SK-N-DZ (cell line): ENCODE data around the gene PARP14.
"Not testable (repeated sequence)": the region's sequence is repeated elsewhere in the genome, so short reads cannot be mapped to it uniquely, and the experiment has no call there.

ENCODE experiments used
- DNase-seq: peaks from one replicate; pipeline ENCODE4 v3.0.0-alpha.2; 2015; ENCODE audit warnings: low spot score

The PARP14 gene

DNA sequence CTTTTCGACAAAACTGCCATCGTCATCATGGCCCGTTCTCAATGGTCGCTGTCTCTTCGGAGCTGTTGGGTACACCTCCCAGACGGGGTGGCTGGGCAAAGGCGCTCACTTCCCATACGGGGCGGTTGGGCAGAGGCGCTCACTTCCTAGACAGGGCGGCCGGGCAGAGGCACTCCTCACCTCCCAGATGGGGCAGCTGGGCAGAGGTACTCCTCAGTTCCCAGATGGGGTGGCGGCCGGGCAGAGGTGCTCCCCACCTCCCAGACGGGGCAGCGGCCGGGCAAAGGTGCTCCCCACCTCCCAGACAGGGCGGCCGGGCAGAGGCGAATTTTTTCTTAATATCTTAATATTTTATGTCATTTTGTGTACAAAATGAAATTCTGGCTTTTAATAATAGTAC lies 44.5 kb downstream of the PARP14 start:
- DNase-seq: no peak

GRCh38 chr3:122727294-122727693 lies 46.7 kb downstream of the PARP14 start:
- DNase-seq: no peak

- no peak for DNase-seq
Observed at GRCh38 chr3:122727766-122728165, 47.1 kb downstream of the PARP14 start.

- peak; percentile 80 for DNase-seq
Observed at GRCh38 chr3:122728186-122728585, 47.5 kb downstream of the PARP14 start.

DNA sequence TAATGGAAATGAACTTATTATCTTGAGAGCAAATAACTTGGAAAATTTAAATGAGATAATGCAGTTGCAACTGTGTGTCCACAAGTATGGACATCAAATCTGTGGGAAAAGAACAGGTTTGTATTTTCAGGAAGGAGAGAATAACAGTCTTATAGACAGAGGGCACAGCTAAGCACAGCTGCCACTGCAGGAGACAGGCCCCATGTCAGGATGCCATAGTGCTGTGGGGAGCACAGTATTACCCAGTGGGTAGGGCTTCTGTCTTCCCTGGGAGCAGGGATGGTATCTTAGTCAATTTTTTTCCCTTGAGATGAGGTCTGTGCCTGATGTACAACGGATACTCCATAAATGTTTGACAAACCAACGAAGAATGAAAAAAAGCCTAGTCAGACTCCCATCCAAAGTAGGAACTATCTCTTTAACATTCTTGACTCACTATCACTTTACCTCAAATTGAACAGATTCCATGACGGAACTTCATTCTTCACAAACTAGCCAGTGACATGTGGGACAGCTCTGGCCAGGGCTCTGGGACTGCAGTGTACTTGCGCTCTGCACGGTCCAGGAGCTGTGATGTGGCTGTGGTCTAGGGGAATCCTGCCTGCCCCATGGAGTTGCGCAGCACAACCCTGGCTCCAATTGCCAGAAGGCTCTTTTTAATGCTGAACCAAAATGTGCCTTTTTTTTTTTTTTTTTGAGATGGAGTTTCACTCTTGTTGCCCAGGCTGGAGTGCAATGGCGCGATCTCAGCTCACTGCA lies 48.3 kb downstream of the PARP14 start:
- DNase-seq: no peak

GRCh38 chr3:122730240-122730639 lies 49.6 kb downstream of the PARP14 start:
- no peak for DNase-seq

DNA sequence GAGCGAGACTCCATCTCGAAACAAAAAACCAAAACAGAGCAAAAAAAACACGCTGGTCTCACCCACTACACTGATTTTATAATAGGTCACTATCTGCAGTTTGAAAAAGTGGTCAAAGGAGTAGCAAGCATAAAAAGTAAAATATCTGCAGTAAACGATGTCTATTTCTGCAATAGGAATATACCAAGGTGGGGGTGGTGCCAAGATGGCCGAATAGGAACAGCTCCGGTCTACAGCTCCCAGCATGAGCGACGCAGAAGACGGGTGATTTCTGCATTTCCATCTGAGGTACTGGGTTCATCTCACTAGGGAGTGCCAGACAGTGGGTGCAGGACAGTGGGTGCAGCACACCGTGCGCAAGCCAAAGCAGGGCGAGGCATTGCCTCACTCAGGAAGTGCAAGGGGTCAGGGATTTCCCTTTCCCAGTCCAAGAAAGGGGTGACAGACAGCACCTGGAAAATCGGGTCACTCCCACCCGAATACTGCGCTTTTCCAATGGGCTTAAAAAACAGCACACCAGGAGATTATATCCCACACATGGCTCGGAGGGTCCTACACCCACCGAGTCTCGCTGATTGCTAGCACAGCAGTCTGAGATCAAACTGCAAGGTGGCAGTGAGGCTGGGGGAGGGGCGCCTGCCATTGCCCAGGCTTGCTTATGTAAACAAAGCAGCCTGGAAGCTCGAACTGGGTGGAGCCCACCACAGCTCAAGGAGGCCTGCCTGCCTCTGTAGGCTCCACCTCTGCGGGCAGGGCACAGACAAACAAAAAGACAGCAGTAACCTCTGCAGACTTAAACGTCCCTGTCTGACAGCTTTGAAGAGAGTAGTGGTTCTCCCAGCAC lies 52.3 kb downstream of the PARP14 start:
- DNase-seq: not testable (repeated sequence)

- no peak for DNase-seq
Observed at GRCh38 chr3:122739172-122739571, 58.5 kb downstream of the PARP14 start.

GRCh38 chr3:122742234-122742633 lies 61.6 kb downstream of the PARP14 start:
- DNase-seq: no peak

- no peak for DNase-seq
Observed at GRCh38 chr3:122743581-122744120, 63.0 kb downstream of the PARP14 start.

- no peak for DNase-seq
Observed at GRCh38 chr3:122745369-122746021, 64.9 kb downstream of the PARP14 start.

- DNase-seq: not testable (repeated sequence)
Observed at GRCh38 chr3:122747295-122747694, 66.7 kb downstream of the PARP14 start.

DNA sequence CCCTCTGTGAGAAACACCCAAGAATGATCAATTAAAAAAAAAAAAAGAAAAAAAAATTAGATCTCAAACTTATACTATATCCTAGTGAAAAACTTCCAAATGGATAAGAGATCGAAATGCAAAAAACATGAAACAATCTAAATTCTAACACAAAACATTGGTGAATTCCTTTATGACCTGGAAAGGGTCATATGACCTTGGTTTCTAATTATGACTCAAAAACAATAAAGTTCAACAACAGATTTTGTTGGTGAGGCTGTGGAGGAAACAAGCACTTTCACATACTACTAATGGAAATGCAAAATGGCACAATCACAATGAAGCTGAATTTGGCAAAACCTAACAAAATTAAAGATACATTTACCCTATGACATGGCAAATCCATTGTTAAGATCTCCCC lies 67.7 kb downstream of the PARP14 start:
- no peak for DNase-seq

DNA sequence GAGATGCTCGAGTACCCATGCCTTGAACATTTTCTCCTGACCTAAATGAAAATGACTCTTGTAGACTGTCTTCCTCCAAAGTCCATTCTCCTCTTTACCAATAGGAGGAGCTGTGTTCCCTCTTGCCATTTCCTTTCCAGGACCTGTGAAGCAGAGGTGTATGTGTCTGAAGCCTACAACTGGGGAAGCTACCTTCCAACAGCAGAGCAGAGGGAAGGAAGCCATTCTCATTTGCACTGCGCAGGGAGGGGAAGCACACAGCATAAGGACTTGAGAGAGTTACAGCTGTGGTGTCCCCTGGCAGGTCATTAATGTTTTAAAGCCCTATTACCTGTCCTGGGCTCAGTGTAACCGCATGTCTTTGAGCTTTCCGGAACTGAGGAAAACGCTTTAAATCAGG lies 74.3 kb downstream of the PARP14 start:
- DNase-seq: peak; percentile 14

GRCh38 chr3:122755491-122755890 lies 74.9 kb downstream of the PARP14 start:
- DNase-seq: no peak

DNA sequence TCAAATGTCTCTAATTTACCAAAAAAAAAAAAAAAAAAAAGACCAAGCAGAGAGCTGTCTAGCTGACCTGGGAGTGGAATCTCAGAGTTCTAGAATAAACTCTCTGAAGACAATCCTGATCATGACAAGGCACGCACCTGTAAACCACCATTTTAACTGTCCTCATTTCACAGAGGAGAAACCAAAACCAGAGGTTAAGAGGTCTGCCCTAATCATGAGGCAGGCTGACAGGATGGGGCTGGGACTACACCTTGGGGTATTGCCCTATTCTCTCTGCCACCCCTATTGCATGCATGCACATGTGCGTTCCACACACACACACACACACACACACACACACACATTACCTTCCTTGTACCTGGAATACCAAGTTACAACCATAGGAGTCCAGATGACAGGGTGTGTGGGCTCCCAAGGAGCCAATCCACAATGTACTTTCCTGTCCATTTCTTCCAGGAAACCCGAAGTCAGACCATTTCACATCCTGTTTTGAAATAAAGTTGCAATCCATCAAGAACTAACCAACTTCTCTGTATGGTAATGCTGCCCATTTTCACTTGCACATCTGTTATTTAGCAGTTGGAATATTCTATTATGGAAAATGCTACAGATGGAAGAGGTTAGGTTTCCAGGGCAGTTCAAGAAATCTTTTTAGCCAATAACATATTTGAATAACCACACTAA lies 78.4 kb downstream of the PARP14 start:
- no peak for DNase-seq

DNA sequence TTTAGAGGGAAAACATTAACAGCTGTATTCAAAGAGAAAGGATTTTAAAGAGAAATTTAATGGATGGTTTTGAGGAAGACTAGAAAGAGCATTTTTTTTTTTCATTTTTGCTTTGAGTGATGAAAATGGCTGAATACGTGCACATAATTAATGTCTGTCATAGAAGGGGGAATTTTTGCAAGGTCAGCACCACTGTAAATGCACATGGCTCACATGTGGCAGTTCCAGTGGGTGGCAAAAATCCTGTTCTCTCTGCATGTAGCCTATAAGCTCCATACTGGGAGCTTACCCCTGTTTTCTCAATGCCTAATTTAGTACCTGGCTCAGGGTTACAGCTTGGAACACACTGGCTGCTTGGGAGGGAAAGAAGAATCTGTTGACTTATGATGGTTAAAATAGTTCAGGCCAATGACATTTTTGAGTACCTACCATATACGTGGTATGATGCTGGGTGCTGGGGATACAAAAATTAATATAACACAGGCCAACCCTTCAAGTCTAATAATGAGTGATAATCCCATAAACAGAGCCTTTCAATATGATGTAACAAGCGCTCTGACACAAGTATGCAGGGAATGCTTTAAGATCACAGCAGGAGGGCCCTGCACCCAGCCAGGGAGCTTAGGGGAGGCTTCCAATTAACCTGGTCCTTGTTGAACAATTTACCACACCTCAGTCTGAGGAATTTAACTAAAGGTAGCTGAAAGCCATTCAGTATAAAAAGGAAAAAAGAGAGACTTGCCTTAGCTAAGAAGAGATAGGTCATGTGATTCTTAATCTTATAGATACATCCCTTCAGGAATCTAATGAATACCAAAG lies 80.0 kb downstream of the PARP14 start:
- DNase-seq: no peak

- DNase-seq: no peak
Observed at GRCh38 chr3:122766430-122766829, 85.8 kb downstream of the PARP14 start.

- no peak for DNase-seq
Observed at GRCh38 chr3:122767540-122768372, 87.1 kb downstream of the PARP14 start.
